Measurements from ENCODE around the gene TMTC2. TPM values are rescaled to one million over a fixed set of nuclear protein-coding genes. Genes with fewer than 3 reads are reported as not detected.

TMTC2 gene
- total RNA-seq, 1 donor from 2014 or later = 99.3 TPM

DNA sequence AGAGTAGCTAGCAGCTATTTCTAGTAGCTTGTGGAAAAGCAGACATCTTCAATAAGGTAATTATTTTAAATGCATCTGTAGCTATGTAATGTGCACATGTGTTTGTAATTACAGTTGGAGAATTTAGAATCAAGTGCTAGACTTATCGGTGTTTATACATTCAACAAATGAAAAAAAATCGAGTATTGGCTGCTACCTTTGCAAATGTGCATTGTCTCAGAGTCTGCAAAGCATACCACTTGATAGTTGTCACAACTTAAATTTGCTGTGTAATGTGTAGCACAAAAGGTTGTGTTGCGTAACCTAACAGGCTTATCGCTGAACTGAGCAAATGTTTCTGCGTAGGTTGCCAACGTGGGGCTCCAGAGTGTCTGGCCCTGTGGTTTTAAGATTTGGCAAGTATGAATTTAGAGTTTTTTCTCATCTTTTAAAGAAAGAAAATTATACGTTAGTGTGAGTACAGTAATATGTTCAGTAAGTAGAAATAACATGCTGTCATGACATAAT is 44.3 kb downstream of the TMTC2 start:
- no peak for DNase-seq
- no peaks in the 10 kb centered on the region for H3K36me3 Mint-ChIP-seq (ENCODE audit: unreplicated experiment)
- no peaks in the 10 kb centered on the region for H3K9me3 Mint-ChIP-seq (ENCODE audit: unreplicated experiment)
- H3K4me3 Mint-ChIP-seq (ENCODE audit: unreplicated experiment) = no peak overlapping the region
- H3K27ac Mint-ChIP-seq (ENCODE audit: unreplicated experiment) = no peak overlapping the region
- peaks cover 2% of the 10 kb centered on the region for H3K27me3 Mint-ChIP-seq (ENCODE audit: unreplicated experiment)
- no peak for TF ChIP-seq CTCF (IDR thresholded peaks at IDR 0.05; ENCODE audit: partially characterized antibody, unreplicated experiment)
- H3K4me1 Mint-ChIP-seq (ENCODE audit: low read depth, unreplicated experiment) = peaks cover 2% of the 10 kb centered on the region

DNA sequence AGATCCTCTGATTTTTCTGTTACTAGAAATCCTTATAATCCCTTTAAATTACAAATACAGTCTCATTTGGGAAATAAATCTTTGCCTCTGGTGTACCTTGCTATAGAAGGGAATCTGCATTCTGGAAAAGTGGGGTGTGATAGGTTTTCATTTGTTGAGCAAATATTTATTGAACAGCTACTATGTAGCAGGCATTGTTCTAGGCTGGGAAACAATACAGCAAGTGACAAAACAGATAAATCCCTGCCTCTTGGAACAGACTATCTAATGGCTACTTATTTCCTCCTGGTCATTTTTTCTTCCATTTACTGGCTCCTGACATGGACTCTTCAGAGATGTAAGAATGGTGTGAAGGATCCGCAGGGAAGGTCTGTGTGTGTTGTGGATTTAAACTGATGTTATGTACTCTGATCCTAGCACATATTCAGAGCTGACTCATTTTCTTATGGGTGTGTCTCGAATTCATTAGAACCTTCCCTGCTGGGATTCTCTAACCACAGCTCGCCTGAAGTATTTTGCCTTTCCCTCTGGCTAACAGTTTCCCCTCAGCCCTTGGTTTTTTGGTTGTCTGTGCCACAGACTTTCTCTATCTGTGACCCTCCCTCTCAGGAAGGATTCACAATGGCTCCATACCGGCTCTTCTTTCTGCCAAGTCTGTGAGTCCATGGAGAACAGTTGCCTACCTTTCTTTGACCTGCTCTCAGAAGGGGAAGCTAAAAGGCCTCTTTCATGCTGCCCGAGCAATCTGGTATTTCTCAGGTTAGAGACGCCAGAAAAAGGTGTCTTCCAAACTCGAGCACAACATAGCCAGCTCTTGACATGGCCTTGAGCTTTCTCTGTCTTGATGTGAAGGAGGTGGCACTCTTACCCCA is 53.7 kb downstream of the TMTC2 start:
- H3K4me3 Mint-ChIP-seq (ENCODE audit: unreplicated experiment) = no peak overlapping the region
- peaks cover 4% of the 10 kb centered on the region for H3K9me3 Mint-ChIP-seq (ENCODE audit: unreplicated experiment)
- peaks cover 2% of the 10 kb centered on the region for H3K27me3 Mint-ChIP-seq (ENCODE audit: unreplicated experiment)
- no peaks in the 10 kb centered on the region for H3K36me3 Mint-ChIP-seq (ENCODE audit: unreplicated experiment)
- no peak for DNase-seq
- no peak for TF ChIP-seq CTCF (IDR thresholded peaks at IDR 0.05; ENCODE audit: partially characterized antibody, unreplicated experiment)
- peak overlapping the region; percentile 28 for H3K27ac Mint-ChIP-seq (ENCODE audit: unreplicated experiment)
- H3K4me1 Mint-ChIP-seq (ENCODE audit: low read depth, unreplicated experiment) = peaks cover 15% of the 10 kb centered on the region

GRCh38 chr12:82745063-82745674 is 58.5 kb downstream of the TMTC2 start:
- peaks cover 2% of the 10 kb centered on the region for H3K27me3 Mint-ChIP-seq (ENCODE audit: unreplicated experiment)
- no peak overlapping the region for H3K4me3 Mint-ChIP-seq (ENCODE audit: unreplicated experiment)
- H3K27ac Mint-ChIP-seq (ENCODE audit: unreplicated experiment) = no peak overlapping the region
- no peaks in the 10 kb centered on the region for H3K36me3 Mint-ChIP-seq (ENCODE audit: unreplicated experiment)
- TF ChIP-seq CTCF (IDR thresholded peaks at IDR 0.05; ENCODE audit: partially characterized antibody, unreplicated experiment) = no peak
- no peak for DNase-seq
- H3K4me1 Mint-ChIP-seq (ENCODE audit: low read depth, unreplicated experiment) = peaks cover 11% of the 10 kb centered on the region
- peaks cover 1% of the 10 kb centered on the region for H3K9me3 Mint-ChIP-seq (ENCODE audit: unreplicated experiment)

- no peak for DNase-seq
- H3K36me3 Mint-ChIP-seq (ENCODE audit: unreplicated experiment) = no peaks in the 10 kb centered on the region
- H3K27ac Mint-ChIP-seq (ENCODE audit: unreplicated experiment) = no peak overlapping the region
- peaks cover 2% of the 10 kb centered on the region for H3K27me3 Mint-ChIP-seq (ENCODE audit: unreplicated experiment)
- peaks cover 1% of the 10 kb centered on the region for H3K9me3 Mint-ChIP-seq (ENCODE audit: unreplicated experiment)
- no peak for TF ChIP-seq CTCF (IDR thresholded peaks at IDR 0.05; ENCODE audit: partially characterized antibody, unreplicated experiment)
- peaks cover 9% of the 10 kb centered on the region for H3K4me1 Mint-ChIP-seq (ENCODE audit: low read depth, unreplicated experiment)
- H3K4me3 Mint-ChIP-seq (ENCODE audit: unreplicated experiment) = no peak overlapping the region
These were observed 59.1 kb downstream of the TMTC2 start for GRCh38 chr12:82745807-82746206.

GRCh38 chr12:82746668-82747067 is 60.0 kb downstream of the TMTC2 start:
- no peak for TF ChIP-seq CTCF (IDR thresholded peaks at IDR 0.05; ENCODE audit: partially characterized antibody, unreplicated experiment)
- DNase-seq = no peak
- Mint-ChIP-seq H3K27ac (ENCODE audit: unreplicated experiment) (no peak overlapping the region), H3K27me3 (ENCODE audit: unreplicated experiment) (no peaks in the 10 kb centered on the region), H3K9me3 (ENCODE audit: unreplicated experiment) (peaks cover 1% of the 10 kb centered on the region), H3K4me3 (ENCODE audit: unreplicated experiment) (no peak overlapping the region), H3K36me3 (ENCODE audit: unreplicated experiment) (no peaks in the 10 kb centered on the region), H3K4me1 (ENCODE audit: low read depth, unreplicated experiment) (peaks cover 9% of the 10 kb centered on the region)

Data from glutamatergic neuron (in vitro differentiated cells).